ENCODE data around the gene GCSAML. TPM values are rescaled to one million over a fixed set of nuclear protein-coding genes. Genes with fewer than 3 reads are reported as not detected.
"Not testable (repeated sequence)": the region's sequence is repeated elsewhere in the genome, so short reads cannot be mapped to it uniquely, and the experiment has no call there.

Gene GCSAML
- total RNA-seq = 0.19 TPM
- long read RNA-seq, partial matches to known transcripts = 0 of 1 reads
- long read RNA-seq, other reads (novel, unspliced or antisense) = 0 of 1 reads

DNA sequence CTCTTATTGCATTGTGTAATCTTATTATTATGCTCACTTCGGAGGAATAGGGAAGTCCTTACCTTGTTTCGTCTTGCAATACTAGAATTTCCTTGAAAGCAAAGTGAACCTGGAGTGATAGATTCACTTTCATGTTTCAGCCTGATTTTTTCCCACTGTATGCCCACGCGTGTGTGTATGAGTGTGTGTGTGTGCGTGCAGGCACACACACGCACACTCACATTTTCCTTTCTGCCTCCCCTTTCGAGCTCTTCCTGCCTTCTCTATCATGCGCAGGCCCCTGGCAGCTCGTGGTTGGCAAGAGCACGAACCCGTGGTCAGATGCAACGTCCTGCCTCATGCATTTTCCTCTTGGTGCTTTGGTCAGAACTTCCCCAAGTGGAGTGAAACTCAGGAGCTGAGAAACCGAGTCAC lies at the start of gene GCSAML:
TSS of gene GCSAML (plus strand) at position 366 of the 414 bp plus-strand sequence. CDS start 58 bp downstream, outside the sequence.
- no peak for TF ChIP-seq CTCF (IDR thresholded peaks at IDR 0.05; ENCODE audit: borderline replicate concordance)
- intact Hi-C loops (cut with micrococcal nuclease) = no loop called here
- Histone ChIP-seq H3K4me3 (no peak within 1 kb of the TSS), H3K36me3 (no peaks in the 10 kb centered on the region), H3K27me3 (ENCODE audit: low read depth) (no peaks in the 10 kb centered on the region), H3K4me1 (no peaks in the 10 kb centered on the region), H3K9me3 (replicated peaks) (no peaks in the 10 kb centered on the region), H3K27ac (replicated peaks) (no peak within 1 kb of the TSS)
- no peak for DNase-seq

DNA sequence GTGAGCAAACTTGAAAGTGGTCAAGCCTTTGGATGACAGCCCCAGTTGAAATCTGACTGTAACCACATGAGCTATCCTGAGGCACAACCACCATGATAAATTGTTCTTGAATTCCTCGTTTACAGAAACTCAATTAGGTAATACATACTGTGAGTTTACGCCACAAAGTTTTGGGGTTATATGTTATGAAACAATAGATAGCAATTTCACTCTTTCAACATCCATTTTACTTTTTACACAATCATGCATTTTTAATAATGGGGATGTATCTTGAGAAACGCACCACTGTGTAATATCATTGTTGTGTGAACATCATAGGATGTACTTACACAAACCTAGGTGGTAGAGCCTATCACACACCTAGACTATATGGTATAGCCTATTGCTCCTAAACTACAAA lies 48.1 kb upstream of the GCSAML start:
- no peak for DNase-seq
- H3K27me3 ChIP-seq (ENCODE audit: low read depth) = no peaks in the 10 kb centered on the region
- no peaks in the 10 kb centered on the region for H3K4me1 ChIP-seq
- intact Hi-C loops (cut with micrococcal nuclease) = no loop called here
- no peaks in the 10 kb centered on the region for H3K9me3 ChIP-seq (replicated peaks)
- no peak overlapping the region for H3K27ac ChIP-seq (replicated peaks)
- no peak overlapping the region for H3K4me3 ChIP-seq
- H3K36me3 ChIP-seq = no peaks in the 10 kb centered on the region
- no peak for TF ChIP-seq CTCF (IDR thresholded peaks at IDR 0.05; ENCODE audit: borderline replicate concordance)

- Histone ChIP-seq H3K9me3 (replicated peaks) (peaks cover 5% of the 10 kb centered on the region), H3K4me1 (no peaks in the 10 kb centered on the region), H3K27ac (replicated peaks) (no peak overlapping the region), H3K36me3 (no peaks in the 10 kb centered on the region), H3K4me3 (no peak overlapping the region), H3K27me3 (ENCODE audit: low read depth) (no peaks in the 10 kb centered on the region)
- no peak for TF ChIP-seq CTCF (IDR thresholded peaks at IDR 0.05; ENCODE audit: borderline replicate concordance)
- DNase-seq = no peak
- intact Hi-C loops (cut with micrococcal nuclease) = no loop called here
Measured at GRCh38 chr1:247506831-247507230, 42.1 kb upstream of the GCSAML start.

DNA sequence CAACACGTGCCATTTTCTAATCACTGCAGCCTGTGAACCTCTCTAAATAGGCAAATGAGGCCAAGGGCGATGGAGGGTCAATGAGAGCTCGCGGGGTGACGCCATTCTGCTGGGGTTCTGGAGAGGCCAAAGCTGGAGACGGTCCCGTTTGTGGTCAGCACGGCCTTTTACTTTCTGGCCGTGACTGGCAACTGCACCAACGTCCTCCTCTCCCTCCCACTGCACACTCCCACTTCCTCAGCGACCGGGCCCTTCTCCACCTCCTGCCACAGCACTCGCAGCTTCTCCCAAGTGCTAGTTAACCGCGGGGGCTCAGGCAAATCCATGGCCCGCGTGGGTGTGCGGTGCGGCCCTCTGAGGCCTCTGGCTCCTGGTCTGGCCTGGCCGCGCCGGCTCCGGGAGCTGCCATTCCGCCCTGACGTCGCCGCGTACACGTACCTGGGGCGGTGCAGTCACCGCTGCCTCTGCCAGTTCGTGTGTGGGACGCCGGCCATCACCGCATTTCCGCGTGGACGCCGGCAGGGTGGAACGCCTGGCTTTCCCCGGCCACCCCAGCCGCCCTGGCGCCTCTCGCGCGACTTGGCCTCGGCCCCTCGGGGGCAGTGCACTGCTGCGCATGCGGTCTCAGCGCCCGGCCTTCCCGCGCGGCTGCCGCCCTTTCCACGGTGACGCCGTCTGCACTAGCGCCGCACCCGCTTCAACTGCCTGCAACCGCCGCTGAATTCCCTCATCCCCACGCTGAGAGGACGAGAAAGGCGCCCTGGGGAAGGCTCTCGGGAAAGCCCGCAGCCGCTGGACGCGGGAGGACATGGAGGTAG lies 30.9 kb upstream of the GCSAML start:
- Histone ChIP-seq H3K27ac (replicated peaks) (no peak overlapping the region), H3K4me1 (no peaks in the 10 kb centered on the region), H3K4me3 (peak overlapping the region; percentile 30), H3K27me3 (ENCODE audit: low read depth) (peaks cover 44% of the 10 kb centered on the region), H3K9me3 (replicated peaks) (peaks cover 4% of the 10 kb centered on the region), H3K36me3 (no peaks in the 10 kb centered on the region)
- TF ChIP-seq CTCF (IDR thresholded peaks at IDR 0.05; ENCODE audit: borderline replicate concordance) = no peak
- no peak for DNase-seq
- intact Hi-C loops (cut with micrococcal nuclease) = no loop called here

DNA sequence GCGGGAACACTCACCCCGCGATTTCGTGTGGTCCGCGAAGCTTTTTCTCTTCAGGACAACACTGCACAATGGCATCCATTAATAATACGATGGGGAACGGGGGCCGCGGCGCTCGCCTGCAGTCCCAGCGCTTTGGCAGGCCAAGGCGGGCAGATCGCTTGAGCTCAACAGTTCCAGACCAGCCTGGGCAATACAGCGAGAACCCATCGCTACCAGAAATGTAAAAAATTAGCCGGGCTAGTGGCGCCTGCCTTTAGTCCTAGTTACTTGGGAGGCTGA lies 30.4 kb upstream of the GCSAML start:
- DNase-seq = no peak

GRCh38 chr1:247521886-247522285 lies 27.0 kb upstream of the GCSAML start:
- H3K36me3 ChIP-seq; H3K27ac ChIP-seq (replicated peaks); H3K9me3 ChIP-seq (replicated peaks); H3K4me3 ChIP-seq; intact Hi-C loops (cut with micrococcal nuclease); H3K4me1 ChIP-seq; DNase-seq: not testable (repeated sequence)
- H3K27me3 ChIP-seq (ENCODE audit: low read depth) = peaks cover 31% of the 10 kb centered on the region

More for the DNA sequence above, 30.4 kb upstream of the GCSAML start:
- peaks cover 39% of the 10 kb centered on the region for H3K27me3 ChIP-seq (ENCODE audit: low read depth)
- TF ChIP-seq CTCF (IDR thresholded peaks at IDR 0.05; ENCODE audit: borderline replicate concordance) = no peak
- H3K36me3 ChIP-seq = no peaks in the 10 kb centered on the region
- intact Hi-C loops (cut with micrococcal nuclease) = no loop called here
- no peaks in the 10 kb centered on the region for H3K4me1 ChIP-seq
- H3K9me3 ChIP-seq (replicated peaks) = peaks cover 4% of the 10 kb centered on the region
- peak overlapping the region; percentile 30 for H3K4me3 ChIP-seq
- H3K27ac ChIP-seq (replicated peaks) = no peak overlapping the region
